NCI-H1092 (cell line): ENCODE results near the gene APOOL.
"Not testable (repeated sequence)": the region's sequence is repeated elsewhere in the genome, so short reads cannot be mapped to it uniquely, and the experiment has no call there.

Experiments
- DNase-seq: peaks from one replicate; lab custom pipeline; 2025; lab: John Stamatoyannopoulos, UW

APOOL gene, protein sequence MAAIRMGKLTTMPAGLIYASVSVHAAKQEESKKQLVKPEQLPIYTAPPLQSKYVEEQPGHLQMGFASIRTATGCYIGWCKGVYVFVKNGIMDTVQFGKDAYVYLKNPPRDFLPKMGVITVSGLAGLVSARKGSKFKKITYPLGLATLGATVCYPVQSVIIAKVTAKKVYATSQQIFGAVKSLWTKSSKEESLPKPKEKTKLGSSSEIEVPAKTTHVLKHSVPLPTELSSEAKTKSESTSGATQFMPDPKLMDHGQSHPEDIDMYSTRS

DNA sequence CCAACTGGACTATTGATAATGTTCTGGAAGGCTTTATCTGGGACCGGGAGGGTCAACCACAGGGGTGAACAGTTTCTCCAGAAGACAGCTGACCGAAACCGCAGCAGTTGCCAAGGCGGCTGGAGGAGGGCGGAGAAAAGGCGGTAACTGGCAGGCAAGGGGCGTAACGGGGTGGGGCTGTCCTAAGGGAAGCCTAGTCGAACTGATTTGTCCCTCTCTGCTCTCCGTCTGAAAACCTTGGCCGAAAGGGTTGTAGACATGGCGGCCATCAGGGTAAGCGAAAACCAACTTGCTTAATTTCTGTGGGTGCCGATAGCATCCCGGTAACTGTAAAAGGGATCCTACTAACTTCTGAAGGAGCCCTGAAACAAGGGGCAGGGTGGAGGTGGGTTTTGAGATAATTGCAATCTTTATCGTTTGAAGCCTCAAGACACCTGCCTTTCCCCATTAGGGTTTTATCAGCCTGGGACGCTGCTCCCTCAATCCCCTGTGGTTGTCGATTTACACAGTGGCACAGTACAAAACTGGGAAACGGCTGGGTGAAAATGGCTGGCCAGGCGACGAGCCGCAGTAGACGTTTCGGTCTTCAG, at the start of gene APOOL:
APOOL (plus strand) TSS at position 223 of the 590 bp plus-strand sequence; CDS start at position 259, 36 bp downstream.
- DNase-seq: peak; percentile 90

DNA sequence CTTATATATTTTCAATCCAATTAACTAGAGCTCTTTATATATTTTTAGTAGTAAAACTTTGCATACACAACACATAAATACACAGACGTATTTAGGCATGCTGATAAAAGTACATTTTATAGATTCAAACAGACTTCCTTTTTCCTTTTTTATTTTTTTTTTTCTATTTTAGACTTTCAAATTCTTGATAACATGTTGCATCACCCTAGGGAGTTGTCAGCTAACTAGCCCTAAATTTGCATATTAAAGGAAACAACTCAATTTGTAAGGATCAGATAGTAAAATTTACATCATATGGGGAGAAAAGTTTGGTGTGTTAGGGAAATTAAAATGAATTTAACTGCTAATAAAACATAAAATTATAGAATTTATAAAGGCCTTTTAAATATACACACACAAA, 47.4 kb upstream of the APOOL start:
- no peak for DNase-seq

DNA sequence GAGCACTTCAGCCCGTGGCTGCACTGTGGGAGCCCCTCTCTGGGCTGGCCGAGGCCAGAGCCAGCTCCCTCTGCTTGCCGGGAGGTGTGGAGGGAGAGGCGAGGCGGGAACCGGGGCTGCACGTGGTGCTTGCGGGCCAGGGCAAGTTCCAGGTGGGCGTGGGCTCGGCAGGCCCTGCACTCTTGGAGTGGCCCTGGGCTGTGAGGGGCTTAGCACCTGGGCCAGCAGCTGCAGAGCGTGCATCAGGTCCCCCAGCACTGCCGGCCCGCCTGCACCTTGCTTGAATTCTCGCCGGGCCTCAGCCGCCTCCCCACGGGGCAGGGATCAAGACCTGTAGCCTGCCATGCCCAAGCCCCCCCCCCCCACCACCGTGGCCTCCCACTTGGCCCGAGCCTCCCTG, 28.9 kb upstream of the APOOL start:
- DNase-seq: no peak

DNA sequence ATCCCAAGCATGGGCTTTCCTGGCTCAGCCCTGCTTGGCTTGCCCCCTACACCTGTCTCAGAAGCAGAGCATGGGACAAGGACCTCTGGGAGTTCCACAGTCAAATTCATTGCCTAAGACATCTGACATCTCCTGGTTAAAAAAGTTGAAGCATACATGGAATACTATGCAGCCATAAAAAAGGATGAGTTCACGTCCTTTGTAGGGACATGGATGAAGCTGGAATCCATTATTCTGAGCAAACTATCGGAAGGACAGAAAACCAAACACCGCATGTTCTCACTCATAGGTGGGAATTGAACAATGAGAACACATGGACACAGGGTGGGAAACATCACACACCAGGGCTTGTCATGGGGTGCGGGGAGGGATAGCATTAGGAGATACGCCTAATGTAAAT, 11.9 kb upstream of the APOOL start:
- not testable (repeated sequence) for DNase-seq

DNA sequence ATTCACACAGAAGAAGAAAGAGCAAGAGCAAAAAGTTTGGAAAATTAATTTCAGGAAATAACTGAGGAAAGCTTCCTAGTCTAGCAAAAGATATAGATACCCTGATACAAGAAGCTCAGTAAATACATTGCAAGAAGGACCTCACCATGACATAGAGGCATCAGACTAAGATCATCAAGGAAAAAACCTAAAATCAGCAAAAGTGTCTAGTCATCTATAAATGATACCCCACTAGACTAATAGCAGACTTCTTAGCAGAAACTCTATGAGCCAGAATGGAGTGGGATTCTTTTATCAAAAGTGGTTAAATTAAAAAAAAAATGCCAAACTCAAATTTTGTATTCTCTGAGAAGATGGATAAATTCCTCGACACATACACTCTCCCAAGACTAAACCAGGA, 10.5 kb upstream of the APOOL start:
- no peak for DNase-seq

DNA sequence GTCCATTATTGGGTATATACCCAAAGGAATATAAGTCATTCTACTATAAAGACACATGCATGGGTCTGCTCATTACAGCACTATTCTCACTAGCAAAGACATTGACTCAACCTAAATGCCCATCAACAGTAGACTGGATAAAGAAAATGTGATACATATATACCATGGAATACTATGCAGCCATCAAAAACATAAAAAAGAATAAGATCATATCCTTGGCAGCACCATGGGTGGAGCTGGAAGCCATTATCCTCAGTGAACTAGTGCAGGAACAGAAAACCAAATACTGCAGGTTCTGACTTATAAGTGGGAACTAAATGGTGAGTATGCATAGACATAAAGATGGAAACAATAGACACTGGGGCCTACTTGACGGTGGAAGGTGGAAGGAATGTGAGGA, 2.3 kb upstream of the APOOL start:
- no peak for DNase-seq

DNA sequence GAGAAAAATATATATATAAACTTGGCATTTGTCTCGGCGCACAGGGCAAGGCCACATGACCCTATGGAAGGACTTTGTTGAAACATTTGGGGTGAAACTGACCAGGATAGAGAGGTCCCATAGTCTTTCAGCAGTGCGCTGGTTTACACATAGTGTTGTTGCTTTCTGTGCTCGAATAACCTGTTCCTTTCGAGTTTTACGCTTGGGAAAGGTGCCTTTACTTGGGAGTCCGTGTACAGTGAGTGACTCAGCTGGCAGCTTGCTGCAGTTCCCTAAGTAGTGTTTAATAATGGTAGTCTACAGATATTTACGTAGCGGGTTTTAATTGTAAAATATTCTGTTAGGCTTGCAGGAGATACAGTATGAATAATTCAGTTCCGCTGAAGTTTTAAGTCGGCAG, 578 bp downstream of the APOOL start:
- no peak for DNase-seq

DNA sequence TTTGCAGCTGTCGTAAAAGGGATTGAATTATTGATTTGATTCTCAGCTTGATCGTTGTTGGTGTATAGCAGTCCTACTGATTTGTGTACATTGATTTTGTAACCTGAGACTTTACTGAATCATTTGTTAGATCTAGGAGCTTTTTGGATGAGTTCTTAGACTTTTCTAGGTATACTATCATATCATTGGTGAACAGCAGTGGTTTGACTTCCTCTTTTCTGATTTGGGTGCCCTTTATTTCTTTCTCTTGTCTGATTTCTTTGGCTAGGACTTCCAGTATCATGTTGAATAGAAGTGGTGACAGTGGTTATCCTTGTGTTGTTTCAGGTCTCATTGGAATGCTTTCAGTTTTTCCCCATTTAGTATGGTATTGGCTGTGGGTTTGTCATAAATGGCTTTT, 8.4 kb downstream of the APOOL start:
- DNase-seq: no peak

DNA sequence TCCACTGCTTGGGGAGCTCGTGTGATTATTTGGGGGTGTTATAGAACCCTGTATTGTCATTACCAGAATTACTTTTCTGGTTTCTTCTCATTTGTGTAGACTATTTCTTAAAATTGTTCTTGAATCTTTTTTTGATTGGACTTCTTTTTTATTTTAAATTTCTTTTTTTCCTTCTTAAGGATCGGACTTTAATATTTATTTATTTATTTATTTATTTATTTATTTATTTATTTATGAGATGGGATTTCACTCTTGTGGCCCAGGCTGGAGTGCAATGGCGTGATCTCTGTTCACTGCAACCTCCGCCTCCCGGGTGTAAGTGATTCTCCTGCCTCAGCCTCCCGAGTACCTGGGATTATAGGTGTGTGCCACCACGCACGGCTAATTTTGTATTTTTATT, 11.7 kb downstream of the APOOL start:
- DNase-seq: not testable (repeated sequence)

DNA sequence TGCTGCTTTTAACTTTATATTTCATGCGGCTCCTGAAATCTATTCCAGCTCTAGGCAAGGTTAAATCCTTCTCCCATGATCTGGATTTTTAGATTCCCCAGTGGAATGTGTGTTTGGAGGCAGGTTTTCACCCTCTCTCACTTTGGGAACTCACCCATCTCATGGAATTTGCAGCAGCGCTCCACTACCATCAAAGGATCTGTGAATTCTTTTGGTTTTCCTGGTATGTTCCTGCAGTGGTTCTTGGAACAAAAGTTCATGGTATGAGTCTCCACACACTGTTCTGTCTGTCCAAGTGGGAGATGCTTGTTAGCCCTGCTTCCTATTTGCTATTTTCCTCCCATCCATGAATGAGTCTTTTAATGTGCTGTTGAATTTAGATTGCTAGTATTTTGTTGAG, 14.0 kb downstream of the APOOL start:
- no peak for DNase-seq

DNA sequence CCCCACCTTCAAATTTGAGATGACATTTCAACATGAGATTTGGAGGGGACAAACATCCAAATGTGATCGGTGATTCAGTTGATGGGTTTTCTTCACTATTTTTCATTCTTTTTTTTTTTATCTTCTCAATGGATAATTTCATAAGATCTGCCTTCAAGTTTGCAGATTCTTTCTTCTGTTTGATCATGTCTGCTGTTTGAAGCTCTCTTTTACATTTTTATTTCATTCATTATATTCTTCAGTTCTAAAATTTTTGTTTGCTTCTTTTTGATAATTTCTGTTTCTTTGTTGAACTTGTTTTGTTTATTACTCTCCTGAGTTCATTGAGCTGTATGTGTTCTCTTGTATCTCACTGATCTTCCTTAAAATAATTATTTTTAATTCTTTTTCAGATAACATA, 14.8 kb downstream of the APOOL start:
- no peak for DNase-seq

DNA sequence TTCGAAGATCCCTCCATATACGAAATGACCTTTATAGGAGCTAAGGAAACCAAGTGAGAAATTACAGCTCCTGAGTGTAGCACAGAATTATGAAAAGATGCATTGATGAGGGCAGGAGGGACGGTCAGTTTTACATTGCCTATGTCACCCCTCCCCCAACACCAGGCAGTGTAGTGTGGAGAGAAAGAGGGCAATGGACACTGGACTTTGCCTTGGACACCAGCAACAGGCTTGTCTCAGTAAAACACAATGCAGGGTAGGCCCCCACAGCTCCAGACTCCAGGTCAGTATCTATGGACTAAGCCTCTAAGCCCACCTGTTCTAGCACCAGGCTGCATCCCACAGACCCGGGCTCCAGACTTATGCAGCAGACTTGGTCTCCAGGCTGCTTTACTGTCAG, 16.5 kb downstream of the APOOL start:
- no peak for DNase-seq

DNA sequence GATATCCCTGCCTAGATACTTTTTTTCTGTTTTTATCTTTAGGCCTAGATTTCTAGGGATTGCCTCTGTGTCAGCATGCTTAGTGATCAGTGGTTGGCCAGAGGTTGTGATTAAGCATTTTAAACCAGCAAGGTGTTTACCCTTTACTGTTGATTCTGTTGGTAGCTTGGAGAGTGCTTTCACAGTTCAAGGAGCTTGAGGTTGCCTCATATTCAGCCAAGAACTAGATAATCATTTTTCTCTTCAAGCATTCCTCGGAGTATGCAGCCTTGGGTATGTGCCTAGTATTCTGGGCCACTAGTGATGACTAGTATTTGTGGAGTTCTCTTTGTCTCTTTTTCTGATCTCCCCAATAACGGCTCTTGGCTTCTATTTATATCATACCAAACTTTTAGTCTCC, 20.4 kb downstream of the APOOL start:
- DNase-seq: no peak

DNA sequence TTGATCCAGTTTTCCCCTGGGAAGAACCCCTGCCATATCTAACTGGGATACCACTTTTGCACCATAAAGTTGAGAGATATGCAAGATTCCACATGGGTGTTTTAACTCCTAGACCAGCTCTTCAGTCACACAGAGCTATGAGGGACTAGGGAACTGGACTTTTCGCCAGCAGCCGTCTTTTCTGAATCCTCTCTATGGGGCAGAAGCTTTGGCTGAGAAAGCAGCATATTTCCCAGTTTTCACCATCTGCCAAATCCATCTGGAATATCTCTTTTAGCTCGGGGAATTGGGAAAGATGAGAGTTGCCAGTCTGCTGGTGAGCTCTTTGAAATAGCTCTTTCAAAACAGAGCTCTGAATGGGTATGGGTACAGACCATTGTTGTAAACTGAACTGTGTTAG, 20.9 kb downstream of the APOOL start:
- DNase-seq: no peak

DNA sequence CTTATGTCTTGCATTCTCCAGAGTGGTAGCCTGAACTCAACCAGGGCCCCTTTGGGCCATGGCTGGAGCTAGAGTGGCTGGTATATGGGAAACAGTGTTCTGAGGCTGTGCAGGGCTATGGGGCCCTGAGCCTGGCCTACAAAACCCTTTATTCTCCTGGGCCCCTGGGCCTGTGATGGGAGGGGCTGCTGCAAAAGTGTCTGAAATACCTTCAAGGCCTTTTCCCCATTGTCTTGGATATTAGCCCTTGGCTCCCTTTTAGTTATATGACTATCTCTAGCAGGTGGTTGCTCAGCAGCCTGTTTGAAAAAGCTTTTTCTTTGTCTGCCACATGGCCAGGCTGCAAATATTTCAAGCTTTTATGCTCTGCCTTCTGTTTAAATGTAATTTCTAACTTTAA, 22.5 kb downstream of the APOOL start:
- no peak for DNase-seq

DNA sequence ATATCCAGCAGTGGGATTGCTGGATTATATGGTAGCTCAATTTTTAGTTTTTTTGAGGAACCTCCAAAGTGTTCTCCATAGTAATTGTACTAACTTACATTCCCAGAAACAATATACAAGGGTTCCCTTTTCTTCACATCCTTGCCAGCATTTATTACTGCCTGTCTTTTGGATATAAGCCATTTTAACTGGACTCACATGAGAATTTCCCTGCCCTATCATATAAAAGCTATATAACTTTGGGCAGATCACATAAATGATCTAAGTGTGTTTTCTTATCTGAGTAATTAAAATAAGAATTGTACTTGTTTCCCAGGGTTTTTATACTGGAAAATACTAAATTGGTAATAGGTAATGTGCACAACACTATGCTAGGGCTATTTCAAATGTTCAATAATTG, 25.4 kb downstream of the APOOL start:
- DNase-seq: no peak

DNA sequence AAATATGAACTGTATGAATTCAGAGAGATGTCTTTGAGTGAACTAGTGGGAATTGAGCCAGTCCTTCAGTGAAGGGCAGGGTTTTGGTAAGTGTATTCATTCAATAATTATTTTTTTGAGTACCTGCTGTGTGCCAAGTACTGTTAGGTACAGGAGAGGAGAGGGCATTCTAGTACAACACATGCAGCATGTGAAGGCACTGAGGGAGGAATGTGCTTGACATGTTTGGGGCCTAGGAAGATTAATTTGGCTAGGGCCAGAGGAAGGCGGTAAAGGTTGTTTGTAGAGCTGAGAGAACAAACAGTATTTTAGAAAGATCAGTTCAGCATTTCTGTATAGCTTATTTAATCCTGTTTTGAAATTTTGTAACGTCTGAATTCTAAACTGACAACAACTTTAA, 27.8 kb downstream of the APOOL start:
- DNase-seq: no peak

DNA sequence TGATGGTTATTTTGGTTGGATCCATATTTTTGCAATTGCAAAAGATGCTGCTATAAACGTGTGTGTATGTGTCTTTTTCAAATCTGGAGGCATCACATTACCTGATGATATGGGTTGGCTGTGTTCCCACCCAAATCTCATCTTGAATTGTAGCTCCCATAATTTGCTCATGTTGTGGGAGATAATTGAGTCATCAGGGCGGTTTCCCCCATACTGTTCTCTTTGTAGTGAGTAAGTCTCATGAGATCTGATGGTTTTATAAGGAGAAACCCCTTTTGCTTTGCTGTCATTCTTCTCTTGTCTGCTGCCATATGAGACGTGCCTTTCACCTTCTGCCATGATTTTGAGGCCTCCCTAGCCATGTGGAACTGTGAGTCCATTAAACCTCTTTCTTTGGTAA, 33.4 kb downstream of the APOOL start:
- no peak for DNase-seq

DNA sequence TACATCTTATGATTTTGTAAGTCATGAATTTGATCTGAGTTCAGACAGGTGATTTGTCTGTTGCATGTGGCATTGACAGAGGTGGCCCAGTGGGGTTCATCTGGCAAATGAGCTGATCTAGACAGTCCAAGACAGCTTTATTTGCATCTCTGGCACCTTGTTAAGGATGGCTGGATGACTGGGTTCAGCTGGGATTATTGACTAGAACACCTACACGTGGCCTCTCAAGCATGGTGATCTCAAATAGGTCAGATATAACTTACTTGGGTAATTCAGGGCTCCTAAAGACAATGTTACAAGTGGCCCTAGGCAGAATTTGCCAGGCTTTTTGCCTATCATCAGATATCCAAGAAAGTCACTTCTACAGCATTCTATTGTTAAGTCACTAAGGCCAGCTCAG, 48.0 kb downstream of the APOOL start:
- no peak for DNase-seq

DNA sequence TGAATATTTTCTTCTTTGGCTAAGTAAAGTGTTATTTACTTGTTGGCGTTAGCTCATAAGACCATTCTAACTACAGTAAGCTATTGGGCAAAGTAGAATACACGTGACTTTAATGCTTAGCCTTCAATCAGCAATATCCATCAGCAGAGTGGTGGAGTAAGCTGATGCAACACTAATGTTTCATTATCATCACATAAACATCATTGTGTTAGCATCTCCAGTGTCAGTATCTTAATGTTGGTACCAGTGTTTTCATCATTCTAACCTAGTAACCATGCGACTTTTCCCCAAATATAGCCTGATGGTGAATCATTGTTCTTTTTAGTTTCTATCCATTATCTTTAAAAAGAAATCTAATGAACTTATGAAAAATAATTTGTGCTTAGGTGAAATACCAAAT, 48.5 kb downstream of the APOOL start:
- no peak for DNase-seq

DNA sequence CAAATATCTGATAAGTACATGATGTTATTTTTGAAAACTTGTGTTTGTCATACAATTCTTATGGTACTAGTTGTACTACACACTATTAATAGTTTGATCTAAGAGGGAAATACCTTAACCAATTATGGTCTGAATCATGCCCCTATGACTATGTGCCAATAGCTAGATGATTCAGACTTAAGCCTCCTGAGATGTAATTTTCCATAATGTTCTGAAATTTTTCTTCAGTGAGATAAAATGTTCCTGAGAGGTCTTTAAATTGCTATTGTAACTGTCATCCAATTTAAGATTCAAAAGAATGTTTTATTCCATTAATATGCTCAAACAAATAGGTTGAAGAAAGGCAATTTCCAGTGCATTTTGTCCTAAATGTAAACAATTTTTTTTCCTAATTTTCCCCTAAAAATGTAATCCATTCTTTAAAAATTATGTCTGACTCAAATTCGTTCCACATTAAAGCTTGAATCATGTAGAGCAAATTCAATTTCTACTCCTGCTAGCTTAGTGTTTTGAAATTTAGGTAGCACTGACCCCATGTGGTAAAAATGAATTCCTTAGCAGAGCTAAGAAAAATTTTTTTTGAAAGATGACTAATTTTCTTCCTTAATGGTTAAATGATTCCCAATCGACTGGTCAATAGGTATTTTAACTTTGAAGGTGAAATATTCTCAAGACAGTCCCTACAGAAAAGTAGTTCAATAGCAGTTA, 49.1 kb downstream of the APOOL start:
- no peak for DNase-seq

DNA sequence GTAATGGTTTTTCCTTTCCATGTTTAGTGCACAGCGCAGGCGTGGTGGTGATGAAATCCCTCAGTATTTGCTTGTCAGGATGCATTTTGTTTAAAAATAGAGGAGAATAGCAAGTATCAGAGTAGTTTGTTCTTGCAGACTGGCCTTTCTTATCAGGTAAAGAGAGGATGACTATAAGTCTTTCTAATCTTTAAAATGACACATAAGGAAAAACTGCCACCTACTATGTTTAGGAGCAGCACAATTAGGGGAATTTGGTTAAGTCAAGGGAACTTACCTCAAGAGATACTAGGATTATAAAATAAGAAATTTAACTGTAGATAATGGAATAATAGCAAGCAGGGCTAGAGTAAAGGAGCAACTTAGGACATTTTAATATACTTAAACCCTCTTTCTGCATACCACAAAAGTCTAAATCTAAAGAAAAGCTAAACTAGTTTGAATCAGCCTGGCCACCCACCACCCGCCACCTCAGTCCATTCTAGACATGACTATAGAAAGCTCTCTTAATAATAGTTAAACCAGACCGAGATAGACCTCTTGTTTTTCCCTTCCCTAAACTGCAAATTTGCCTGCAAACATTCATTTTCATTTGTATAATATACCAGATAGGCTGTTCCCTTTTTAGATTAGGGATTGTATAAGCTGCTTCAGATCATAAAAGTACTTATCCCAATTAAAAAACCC, 62.0 kb downstream of the APOOL start:
- no peak for DNase-seq

DNA sequence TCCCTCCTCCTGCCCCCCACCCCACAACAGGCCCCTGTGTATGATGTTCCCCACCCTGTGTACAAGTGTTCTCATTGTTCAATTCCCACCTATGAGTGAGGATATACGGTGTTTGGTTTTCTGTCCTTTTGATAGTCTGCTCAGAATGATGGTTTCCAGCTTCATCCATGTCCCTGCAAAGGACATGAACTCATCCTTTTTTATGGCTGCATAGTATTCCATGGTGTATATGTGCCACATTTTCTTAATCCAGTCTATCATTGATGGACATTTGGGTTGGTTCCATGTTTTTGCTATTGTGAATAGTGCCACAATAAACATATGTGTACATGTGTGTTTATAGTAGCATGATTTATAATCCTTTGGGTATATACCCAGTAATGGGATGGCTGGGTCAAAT, 73.6 kb downstream of the APOOL start:
- DNase-seq: not testable (repeated sequence)
